Ovary (tissue), 3 donors: ENCODE measurements around the gene MT1G.

Source experiments
- EP300 ChIP-seq: sonication (generic); formaldehyde crosslinking; IDR thresholded peaks from one replicate; pipeline ENCODE4 v1.6.1; 2017; ENCODE audit warnings: antibody characterized with exemption
- POLR2A ChIP-seq: fragments of 450-650 bp; IDR thresholded peaks from one replicate; pipeline ENCODE4 v1.6.1; 2017; ENCODE audit warnings: antibody characterized with exemption, mild to moderate bottlenecking, moderate library complexity
- TF ChIP-seq, protein P1 (sequence below), 3 donors: fragments of 450-650 bp in 2 of 3; fragments of 200-600 bp in 1 of 3; IDR thresholded peaks; one replicate each; pipeline versions ENCODE4 v1.5.1 to v1.8.0; 2016 to 2022; ENCODE audit warnings: antibody characterized with exemption in 3 of 3, mild to moderate bottlenecking in 1 of 3
- donor health status: DM: no; HTN: no; CAD: no.

- TF ChIP-seq, protein P1, sequence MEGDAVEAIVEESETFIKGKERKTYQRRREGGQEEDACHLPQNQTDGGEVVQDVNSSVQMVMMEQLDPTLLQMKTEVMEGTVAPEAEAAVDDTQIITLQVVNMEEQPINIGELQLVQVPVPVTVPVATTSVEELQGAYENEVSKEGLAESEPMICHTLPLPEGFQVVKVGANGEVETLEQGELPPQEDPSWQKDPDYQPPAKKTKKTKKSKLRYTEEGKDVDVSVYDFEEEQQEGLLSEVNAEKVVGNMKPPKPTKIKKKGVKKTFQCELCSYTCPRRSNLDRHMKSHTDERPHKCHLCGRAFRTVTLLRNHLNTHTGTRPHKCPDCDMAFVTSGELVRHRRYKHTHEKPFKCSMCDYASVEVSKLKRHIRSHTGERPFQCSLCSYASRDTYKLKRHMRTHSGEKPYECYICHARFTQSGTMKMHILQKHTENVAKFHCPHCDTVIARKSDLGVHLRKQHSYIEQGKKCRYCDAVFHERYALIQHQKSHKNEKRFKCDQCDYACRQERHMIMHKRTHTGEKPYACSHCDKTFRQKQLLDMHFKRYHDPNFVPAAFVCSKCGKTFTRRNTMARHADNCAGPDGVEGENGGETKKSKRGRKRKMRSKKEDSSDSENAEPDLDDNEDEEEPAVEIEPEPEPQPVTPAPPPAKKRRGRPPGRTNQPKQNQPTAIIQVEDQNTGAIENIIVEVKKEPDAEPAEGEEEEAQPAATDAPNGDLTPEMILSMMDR (IDR thresholded peaks at IDR 0.05): no peak
- TF ChIP-seq EP300 (no peak), POLR2A (no peak)
These were observed 35.0 kb downstream of the MT1G start for GRCh38 chr16:56632848-56633365.
